Endothelial cell of umbilical vein (primary cell): ENCODE data around the gene PKNOX1. TPM values are rescaled to one million over a fixed set of nuclear protein-coding genes. Genes with fewer than 3 reads are reported as not detected.
"Not testable (repeated sequence)": the region's sequence is repeated elsewhere in the genome, so short reads cannot be mapped to it uniquely, and the experiment has no call there.

ENCODE experiments used
- BruUV-seq: library from RNA; stranded (reverse); fragments of 400-500 nt; replicated peaks from 2 replicates; lab custom pipeline; 2021; lab: Mats Ljungman, UMichigan
- CTCF ChIA-PET: fragments of 300-600, 350-600 bp; sonication (Branson Sonifier 250); formaldehyde crosslinking; loops from one replicate; lab custom pipeline; 2021; ENCODE audit warnings: antibody characterized with exemption, inconsistent platforms; lab: Charles Lee
- POLR2A ChIA-PET: fragments of 300-600, 350-600 bp; sonication (Branson Sonifier 250); formaldehyde crosslinking; loops from one replicate; lab custom pipeline; 2021; ENCODE audit warnings: antibody characterized with exemption, inconsistent platforms; lab: Charles Lee
- DNase-seq: peaks from one replicate; pipeline ENCODE4 v3.0.0-alpha.2; 2011; ENCODE audit warnings: low read depth, low spot score
- FAIRE-seq: peaks from 2 replicates; lab custom pipeline; 2011; peaks lifted over from hg19 to GRCh38; lab: Jason Lieb, UNC
- H2AFZ ChIP-seq: 2 replicates; pipeline ENCODE4 v1.6.0; 2012; ENCODE audit warnings: low read depth, low read length, control low read depth, inconsistent platforms
- H3K27ac ChIP-seq: 2 replicates; pipeline ENCODE4 v1.5.1; 2011; ENCODE audit warnings: low read depth, mild to moderate bottlenecking, control low read depth, low read length, moderate library complexity; ENCODE audit not compliant: insufficient read depth
- H3K27me3 ChIP-seq, 2 experiments: 2 replicates each; pipeline versions ENCODE4 v1.6.0 to v1.6.1; 2011; ENCODE audit warnings: low read length in 2 of 2, mixed read lengths in 1 of 2; ENCODE audit not compliant: control insufficient read depth in 2 of 2, insufficient read depth in 2 of 2
- H3K36me3 ChIP-seq, 2 experiments: 2 replicates in 1 of 2; 3 replicates in 1 of 2; pipeline ENCODE4 v1.5.1; 2011; ENCODE audit warnings: low read length in 2 of 2, mild to moderate bottlenecking in 1 of 2, moderate library complexity in 1 of 2; ENCODE audit not compliant: control insufficient read depth in 2 of 2, insufficient read depth in 2 of 2; ENCODE audit errors: extremely low read depth in 1 of 2
- H3K4me1 ChIP-seq: 3 replicates; pipeline ENCODE4 v1.5.1; 2011; ENCODE audit warnings: mild to moderate bottlenecking, low read length; ENCODE audit not compliant: control insufficient read depth, insufficient read depth; ENCODE audit errors: extremely low read depth
- H3K4me2 ChIP-seq: 2 replicates; pipeline ENCODE4 v1.6.1; 2011; ENCODE audit warnings: low read length, control low read depth, mixed read lengths; ENCODE audit not compliant: insufficient read depth
- H3K4me3 ChIP-seq, 3 experiments: fragments of 200-600 bp in 1 of 3; sonication (generic), shearing (Covaris generic) in 1 of 3; replicated peaks in 1 of 3; 2 replicates each; pipeline ENCODE4 v1.5.1; 2011 to 2016; ENCODE audit warnings: control low read depth in 3 of 3, low read length in 3 of 3, mild to moderate bottlenecking in 2 of 3, inconsistent platforms in 1 of 3, low read depth in 1 of 3, moderate library complexity in 1 of 3; ENCODE audit not compliant: insufficient read depth in 1 of 3
- H3K79me2 ChIP-seq: 2 replicates; pipeline ENCODE4 v1.6.0; 2012; ENCODE audit warnings: low read length, inconsistent platforms; ENCODE audit not compliant: control insufficient read depth, insufficient read depth
- H3K9ac ChIP-seq: replicated peaks from 2 replicates; pipeline ENCODE3; 2011; ENCODE audit warnings: low read length, control low read depth; ENCODE audit not compliant: insufficient read depth; ENCODE audit errors: extremely low read depth
- H3K9me1 ChIP-seq: replicated peaks from 3 replicates; pipeline ENCODE4 v1.6.0; 2011; ENCODE audit warnings: mild to moderate bottlenecking, low read length; ENCODE audit not compliant: control insufficient read depth, insufficient read depth; ENCODE audit errors: extremely low read depth
- H3K9me3 ChIP-seq: replicated peaks from 2 replicates; pipeline ENCODE4 v1.5.1; 2012; ENCODE audit warnings: low read length, inconsistent platforms; ENCODE audit not compliant: control insufficient read depth, insufficient read depth
- H4K20me1 ChIP-seq: replicated peaks from 2 replicates; pipeline ENCODE3; 2011; ENCODE audit warnings: mild to moderate bottlenecking, low read length; ENCODE audit not compliant: control insufficient read depth, insufficient read depth; ENCODE audit errors: extremely low read depth
- dilution Hi-C: fragments of 300-500 bp; cut with MboI; formaldehyde crosslinking; loops from one replicate; pipeline ENCODE4 v1.15.0; 2019; ENCODE audit warnings: low sequenced_read_pairs; ENCODE audit not compliant: extremely low pct_ligation_motif_present
- intact Hi-C: fragments of 100-400 bp; cut with micrococcal nuclease; formaldehyde crosslinking; loops from one replicate; pipeline ENCODE4 v1.10.0; 2022
- polyA plus RNA-seq, 4 experiments: library from polyadenylated mRNA; depleted of rRNA in 3 of 4; stranded (reverse) in 3 of 4; unstranded in 1 of 4; fragments of >200 nt; gene quantifications; 2 replicates each; pipeline versions ENCODE4 v1.2.1 to v1.2.3, GENCODE V29; 2011 to 2012; ENCODE audit warnings: missing spikeins in 1 of 4
- total RNA-seq: library from RNA; stranded (reverse); gene quantifications from 2 replicates; pipeline ENCODE4 v1.2.3, GENCODE V29; 2021

PKNOX1 gene
- total and polyA plus RNA-seq, 2 donors (not counting 3 experiments of a cell fraction or from before 2014, with no cell fraction given) = 16.6 to 23.6 TPM

DNA sequence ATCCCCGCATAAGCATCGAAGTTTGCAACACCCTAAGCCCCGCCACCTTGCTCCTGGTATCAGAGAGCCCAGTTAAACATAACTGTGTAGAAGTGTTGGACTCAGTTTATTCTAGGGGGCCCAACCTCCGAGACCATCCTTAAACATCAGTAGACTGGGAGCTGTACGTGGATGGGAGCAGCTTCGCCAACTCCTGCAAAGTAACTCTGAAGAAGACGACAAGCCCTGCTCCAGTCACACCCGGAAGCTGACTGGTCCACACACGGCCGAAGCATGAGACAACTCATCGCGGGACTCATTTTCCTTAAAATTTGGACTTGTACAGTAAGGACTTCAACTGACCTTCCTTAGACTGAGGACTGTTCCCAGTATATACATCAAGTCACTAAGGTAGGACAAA, 40.4 kb upstream of the PKNOX1 start:
- H4K20me1 ChIP-seq, H3K4me1 ChIP-seq, H3K4me2 ChIP-seq, BruUV-seq, H3K36me3 ChIP-seq, H3K4me3 ChIP-seq, CTCF ChIA-PET, H3K9me1 ChIP-seq, intact Hi-C loops, H3K9ac ChIP-seq, DNase-seq, H3K79me2 ChIP-seq, POLR2A ChIA-PET, H3K27ac ChIP-seq, H3K9me3 ChIP-seq, H3K27me3 ChIP-seq, H2AFZ ChIP-seq, dilution Hi-C loops, FAIRE-seq: not testable (repeated sequence)

DNA sequence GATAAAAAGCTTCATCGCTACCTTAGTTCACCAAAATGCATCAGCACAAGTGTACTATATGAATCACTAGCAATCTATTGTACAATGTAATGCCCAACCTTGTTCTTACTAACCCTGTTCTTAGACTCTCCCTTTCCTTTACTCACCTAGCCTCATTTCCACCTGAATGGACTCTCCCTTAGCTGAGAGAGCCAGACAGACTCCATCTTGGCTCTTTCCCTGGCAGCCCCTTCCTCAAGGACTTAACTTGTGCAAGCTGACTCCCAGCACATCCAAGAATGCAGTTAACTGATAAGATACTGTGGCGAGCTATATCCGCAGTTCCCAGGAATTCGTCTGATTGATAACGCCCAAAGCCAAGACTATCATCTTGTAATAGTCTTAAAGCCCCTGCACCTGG, 38.0 kb upstream of the PKNOX1 start:
- H4K20me1 ChIP-seq, POLR2A ChIA-PET, dilution Hi-C loops: not testable (repeated sequence)

DNA sequence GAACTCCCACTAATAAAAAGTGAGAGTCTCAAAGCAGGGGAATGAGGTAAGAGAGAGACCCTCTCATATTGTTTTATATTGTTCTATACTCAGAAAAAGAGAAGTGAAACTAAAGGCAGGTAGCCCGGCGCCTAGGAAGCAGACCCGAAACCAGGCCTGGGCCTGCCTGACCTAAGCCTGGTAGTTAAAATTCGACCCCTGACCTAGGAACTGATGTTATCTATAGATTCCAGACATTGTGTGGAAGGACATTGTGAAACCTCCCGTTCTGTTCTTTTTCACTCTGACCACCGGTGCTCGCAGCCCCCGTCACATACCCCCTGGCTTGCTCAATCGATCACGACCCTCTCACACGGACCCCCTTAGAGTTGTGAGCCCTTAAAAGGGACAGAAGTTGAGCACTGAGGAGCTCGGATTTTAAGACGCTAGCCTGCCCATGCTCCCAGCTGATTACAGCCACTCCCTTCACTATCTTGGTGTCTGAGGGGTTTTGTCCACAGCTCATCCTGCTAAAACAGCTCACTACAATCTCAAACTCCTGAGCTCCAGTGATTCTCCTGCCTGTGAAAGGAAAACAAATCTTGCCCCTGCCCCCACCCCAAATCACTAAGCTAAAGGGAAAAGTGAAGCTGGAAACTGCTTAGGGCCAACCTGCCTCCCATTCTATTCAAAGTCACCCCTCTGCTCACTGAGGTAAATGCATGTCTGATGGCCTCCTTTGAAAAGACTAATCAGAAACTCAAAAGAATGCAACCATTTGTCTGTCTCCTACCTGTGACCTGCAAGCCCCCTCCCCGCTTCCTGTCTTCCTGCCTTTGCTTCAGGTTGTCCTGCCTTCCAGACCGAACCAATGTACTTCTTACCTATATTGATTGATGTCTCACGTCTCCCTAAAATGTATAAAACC, 37.1 kb upstream of the PKNOX1 start:
- H3K9me1 ChIP-seq, H3K79me2 ChIP-seq, H3K36me3 ChIP-seq, H3K27ac ChIP-seq, H3K4me1 ChIP-seq, H3K4me3 ChIP-seq, DNase-seq, FAIRE-seq, H3K9me3 ChIP-seq, H3K9ac ChIP-seq, H3K27me3 ChIP-seq, H2AFZ ChIP-seq, H3K4me2 ChIP-seq, dilution Hi-C loops, BruUV-seq, H4K20me1 ChIP-seq, intact Hi-C loops: not testable (repeated sequence)
- CTCF ChIA-PET = interaction anchor here (0.9 kb wide), 1 partner anchor 9 kb away, joined by 4 read pairs; no protein-coding TSS in a partner anchor
- POLR2A ChIA-PET = interaction anchor here (0.8 kb wide), 1 partner anchor 37 kb away, joined by 3 read pairs; no protein-coding TSS in a partner anchor

More for the DNA sequence above, 38.0 kb upstream of the PKNOX1 start:
- H3K27me3 ChIP-seq, CTCF ChIA-PET, H3K27ac ChIP-seq, H3K79me2 ChIP-seq, intact Hi-C loops, DNase-seq, FAIRE-seq, H3K4me3 ChIP-seq, H3K4me2 ChIP-seq, H3K36me3 ChIP-seq, H3K9me3 ChIP-seq, H3K9me1 ChIP-seq, H2AFZ ChIP-seq, BruUV-seq, H3K4me1 ChIP-seq, H3K9ac ChIP-seq: not testable (repeated sequence)
